Measurements from ENCODE around the gene CTNNB1.

The CTNNB1 gene

DNA sequence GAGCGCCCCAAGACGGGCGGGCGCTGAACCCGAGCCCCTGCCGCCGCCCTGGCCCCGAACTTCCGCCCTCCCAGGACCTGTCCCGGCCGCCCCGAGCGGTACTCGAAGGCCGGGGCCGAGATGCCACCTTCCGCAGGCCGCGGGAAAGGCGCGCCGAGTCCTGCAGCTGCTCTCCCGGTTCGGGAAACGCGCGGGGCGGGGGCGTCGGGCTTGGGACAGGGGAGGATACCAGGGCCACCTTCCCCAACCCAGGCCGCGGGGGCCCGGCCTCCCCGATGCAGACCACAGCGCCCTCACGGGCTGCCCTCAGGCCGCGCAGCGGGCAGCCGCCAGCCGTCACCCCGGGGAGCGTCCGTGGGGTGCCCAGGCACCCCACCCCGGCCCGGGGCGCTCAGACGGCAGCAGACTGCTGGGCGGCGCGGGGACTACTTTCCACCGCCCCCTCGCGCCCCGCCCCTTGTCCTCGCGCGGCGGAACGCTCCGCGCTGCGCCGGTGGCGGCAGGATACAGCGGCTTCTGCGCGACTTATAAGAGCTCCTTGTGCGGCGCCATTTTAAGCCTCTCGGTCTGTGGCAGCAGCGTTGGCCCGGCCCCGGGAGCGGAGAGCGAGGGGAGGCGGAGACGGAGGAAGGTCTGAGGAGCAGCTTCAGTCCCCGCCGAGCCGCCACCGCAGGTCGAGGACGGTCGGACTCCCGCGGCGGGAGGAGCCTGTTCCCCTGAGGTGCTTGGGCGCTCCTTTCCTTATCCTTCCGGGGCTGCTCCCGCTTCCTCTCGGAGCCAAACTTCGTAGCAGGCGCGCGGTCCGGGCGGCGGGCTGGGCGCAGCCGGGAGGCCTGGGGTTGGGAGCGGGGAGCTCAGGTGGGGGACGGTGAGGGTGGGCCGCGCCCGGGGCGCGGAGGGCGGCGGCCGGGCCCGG, at the start of gene CTNNB1:
Gene CTNNB1, plus strand, starts transcription at position 556 of the 916 bp plus-strand sequence. CDS start 24,564 bp downstream, outside the sequence.
- TF ChIP-seq, protein P1, sequence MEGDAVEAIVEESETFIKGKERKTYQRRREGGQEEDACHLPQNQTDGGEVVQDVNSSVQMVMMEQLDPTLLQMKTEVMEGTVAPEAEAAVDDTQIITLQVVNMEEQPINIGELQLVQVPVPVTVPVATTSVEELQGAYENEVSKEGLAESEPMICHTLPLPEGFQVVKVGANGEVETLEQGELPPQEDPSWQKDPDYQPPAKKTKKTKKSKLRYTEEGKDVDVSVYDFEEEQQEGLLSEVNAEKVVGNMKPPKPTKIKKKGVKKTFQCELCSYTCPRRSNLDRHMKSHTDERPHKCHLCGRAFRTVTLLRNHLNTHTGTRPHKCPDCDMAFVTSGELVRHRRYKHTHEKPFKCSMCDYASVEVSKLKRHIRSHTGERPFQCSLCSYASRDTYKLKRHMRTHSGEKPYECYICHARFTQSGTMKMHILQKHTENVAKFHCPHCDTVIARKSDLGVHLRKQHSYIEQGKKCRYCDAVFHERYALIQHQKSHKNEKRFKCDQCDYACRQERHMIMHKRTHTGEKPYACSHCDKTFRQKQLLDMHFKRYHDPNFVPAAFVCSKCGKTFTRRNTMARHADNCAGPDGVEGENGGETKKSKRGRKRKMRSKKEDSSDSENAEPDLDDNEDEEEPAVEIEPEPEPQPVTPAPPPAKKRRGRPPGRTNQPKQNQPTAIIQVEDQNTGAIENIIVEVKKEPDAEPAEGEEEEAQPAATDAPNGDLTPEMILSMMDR (IDR thresholded peaks at IDR 0.05; ENCODE audit: insufficient read depth, low read depth, low read length, missing control alignments): no peak
- H3K4me3 ChIP-seq (ENCODE audit: low read length): peak within 1 kb of the TSS; percentile 79
- DNase-seq (ENCODE audit: low read depth): peak; percentile 96

DNA sequence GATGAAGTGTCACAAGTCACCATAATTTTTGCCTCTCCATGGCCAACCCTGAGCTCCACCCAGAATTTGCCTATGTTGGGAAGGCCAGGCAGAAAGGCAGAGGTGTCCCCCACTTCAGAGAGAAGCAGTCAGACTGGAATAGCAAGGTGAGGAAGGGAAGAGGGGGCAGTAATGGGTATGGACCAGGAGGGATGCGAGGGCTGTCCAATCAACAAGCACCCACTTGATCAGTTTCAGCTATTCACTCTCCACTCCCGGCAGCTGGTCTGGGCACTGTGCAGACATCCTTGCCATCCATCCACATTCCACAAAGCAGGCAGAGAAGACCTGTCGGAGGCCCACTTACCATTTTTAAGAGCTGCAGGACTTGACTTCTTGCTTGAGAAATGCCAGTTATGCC, 43.5 kb upstream of the CTNNB1 start:
- no peak overlapping the region for H3K4me3 ChIP-seq (ENCODE audit: low read length)
- DNase-seq (ENCODE audit: low read depth): no peak
- TF ChIP-seq, protein P1 (IDR thresholded peaks at IDR 0.05; ENCODE audit: insufficient read depth, low read depth, low read length, missing control alignments): no peak

DNA sequence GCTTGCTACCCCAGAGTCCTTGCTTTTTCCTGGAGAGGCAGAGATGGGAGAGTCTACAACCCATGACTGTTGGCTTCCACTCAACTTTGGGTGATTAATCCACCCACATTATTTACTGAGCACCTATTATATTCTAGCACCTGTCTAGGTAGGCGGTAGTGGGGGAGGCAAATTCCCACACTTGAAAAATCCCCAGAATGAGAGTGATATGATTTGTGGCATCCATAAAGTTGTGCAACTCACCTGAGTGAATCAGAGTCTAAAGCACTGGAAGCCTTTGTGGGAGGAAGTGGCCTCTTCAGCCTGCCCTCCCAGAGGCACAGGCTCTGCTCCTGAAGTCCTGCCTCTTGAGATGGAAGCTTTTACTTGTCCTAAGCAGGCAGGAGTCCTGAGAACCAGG, 40.4 kb upstream of the CTNNB1 start:
- TF ChIP-seq, protein P1 (IDR thresholded peaks at IDR 0.05; ENCODE audit: insufficient read depth, low read depth, low read length, missing control alignments): no peak
- no peak overlapping the region for H3K4me3 ChIP-seq (ENCODE audit: low read length)
- DNase-seq (ENCODE audit: low read depth): peak; percentile 96

DNA sequence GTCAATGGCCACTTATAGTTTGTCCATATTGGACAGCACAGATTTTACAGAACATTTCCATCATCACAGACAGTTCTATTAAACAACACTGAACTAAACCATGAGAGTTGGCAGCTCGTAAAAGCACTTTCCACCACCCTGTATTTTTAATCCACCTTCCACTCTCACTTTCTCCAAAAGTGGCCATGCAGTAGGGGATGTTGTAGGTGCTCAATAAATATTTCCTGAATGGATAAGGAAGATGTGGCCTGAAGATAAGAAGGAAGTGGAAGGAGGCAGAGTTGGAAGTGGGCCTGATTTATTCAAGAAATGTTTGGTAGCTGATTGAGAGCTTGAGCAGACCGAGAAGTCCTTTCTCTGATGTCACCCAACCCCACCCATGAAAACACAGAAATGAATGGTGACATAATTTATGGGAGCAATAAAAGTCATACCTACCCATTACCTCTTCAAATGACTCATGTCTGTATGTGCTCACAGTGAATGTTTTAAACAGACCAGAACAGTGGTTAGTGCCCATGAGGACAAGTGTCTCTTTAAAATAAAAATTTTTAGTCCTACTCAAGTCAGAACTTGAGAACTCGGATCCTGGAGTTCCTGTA, 39.6 kb upstream of the CTNNB1 start:
- peak; percentile 73 for DNase-seq (ENCODE audit: low read depth)
- TF ChIP-seq, protein P1 (IDR thresholded peaks at IDR 0.05; ENCODE audit: insufficient read depth, low read depth, low read length, missing control alignments): no peak
- no peak overlapping the region for H3K4me3 ChIP-seq (ENCODE audit: low read length)

DNA sequence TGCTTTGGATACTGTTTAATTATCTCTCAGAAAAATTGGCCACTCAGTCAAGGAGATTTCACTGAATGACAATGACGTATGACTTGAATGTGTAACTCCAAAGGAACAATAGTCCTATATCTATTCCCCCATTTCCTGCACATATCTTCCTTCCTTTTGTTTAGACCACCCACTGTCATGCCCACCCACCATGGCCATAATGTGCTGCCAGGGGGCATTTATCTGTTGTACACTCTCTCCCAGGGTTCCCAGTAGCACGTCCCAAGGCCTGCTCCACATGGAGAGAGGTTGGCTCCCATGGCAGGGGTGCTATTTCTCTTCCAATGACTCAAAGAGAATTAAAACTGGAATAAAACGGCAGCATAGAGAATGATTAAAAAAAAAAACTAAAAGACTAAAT, 36.8 kb upstream of the CTNNB1 start:
- TF ChIP-seq, protein P1 (IDR thresholded peaks at IDR 0.05; ENCODE audit: insufficient read depth, low read depth, low read length, missing control alignments): no peak
- DNase-seq (ENCODE audit: low read depth): no peak
- no peak overlapping the region for H3K4me3 ChIP-seq (ENCODE audit: low read length)

DNA sequence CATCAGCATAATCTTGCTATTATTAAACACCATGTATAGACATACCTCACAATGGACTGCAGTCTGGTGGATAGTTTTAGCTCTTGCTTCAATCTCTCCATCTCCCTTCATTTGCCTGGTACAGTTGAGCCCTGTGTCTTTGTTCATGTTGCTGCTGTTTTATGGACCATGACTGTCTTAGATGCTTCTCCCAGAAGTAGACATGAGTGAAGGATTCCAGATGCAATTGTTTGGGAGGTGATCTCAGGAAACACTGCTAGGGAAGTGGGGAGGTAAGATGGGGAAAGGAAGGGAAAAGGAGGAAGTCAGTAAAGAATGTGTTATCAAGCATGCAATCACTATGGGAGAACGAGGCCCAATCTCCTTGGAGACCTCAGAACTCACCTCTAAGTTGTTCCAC, 36.3 kb upstream of the CTNNB1 start:
- no peak overlapping the region for H3K4me3 ChIP-seq (ENCODE audit: low read length)
- TF ChIP-seq, protein P1 (IDR thresholded peaks at IDR 0.05; ENCODE audit: insufficient read depth, low read depth, low read length, missing control alignments): no peak

More for the DNA sequence above, 36.3 kb upstream of the CTNNB1 start:
- no peak for DNase-seq (ENCODE audit: low read depth)

Data from epithelial cell of esophagus (primary cell).